ENCODE measurements around the gene ZMYND8.
"Not testable (repeated sequence)": the region's sequence is repeated elsewhere in the genome, so short reads cannot be mapped to it uniquely, and the experiment has no call there.

The ZMYND8 gene

DNA sequence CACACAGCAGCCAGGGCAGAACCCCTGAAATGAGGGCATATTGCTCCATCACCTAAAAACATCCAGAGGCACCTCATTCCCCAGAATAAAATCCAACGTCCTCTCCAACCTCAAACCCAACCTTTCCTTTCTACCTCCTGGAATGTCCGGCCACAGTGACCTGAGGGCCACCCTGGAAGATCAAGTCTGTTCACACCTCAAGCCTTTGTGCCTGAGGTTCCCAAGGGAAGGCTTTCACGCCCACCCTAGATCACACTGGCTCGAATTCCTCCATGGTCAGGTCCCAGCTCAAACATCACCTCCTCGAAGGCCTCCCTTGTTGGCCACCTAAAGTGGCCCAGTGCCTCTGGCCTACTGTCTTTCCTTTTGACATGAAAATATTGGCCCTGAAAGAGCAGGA, 88.9 kb downstream of the ZMYND8 start:
- Mint-ChIP-seq H3K4me1 (peaks cover 23% of the 10 kb centered on the region), H3K9me3 (no peaks in the 10 kb centered on the region), H3K4me3 (no peak overlapping the region), H3K27ac (peak overlapping the region in 1 of 2 donors; percentile 37), H3K27me3 (no peaks in the 10 kb centered on the region)
- DNase-seq (no peak), ATAC-seq (no peak)

DNA sequence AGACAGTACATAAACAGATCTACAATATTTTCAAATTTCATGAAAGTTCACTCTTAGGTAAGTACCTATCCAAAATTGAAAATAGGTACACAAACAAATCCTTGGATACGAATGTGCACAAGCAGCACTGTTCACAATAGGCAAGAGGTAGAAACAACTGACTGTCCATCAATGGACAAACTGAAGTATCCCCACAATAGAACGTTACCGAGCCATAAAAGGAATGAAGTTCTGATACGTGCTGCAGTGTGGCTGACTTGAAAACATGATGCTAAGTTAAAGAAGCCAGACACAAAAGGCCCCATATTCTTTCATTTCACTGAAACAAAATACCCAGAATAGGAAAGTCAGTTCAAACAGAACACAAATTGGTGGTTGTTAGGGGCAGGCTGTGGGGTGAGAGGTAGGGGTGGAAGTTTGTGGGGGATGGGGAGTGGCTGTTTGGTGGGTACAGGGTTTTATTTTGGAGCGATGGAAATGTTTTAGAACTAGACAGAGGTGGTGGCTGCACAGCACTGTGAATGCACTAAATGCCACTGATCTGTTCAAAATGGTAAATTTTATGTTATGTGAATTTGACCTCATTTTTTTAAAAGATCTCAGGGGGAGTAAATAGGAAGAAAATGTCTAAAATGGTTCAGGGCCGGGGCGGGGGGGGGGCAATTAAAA, 89.5 kb downstream of the ZMYND8 start:
- no peaks in the 10 kb centered on the region for H3K9me3 Mint-ChIP-seq
- ATAC-seq (no peak), DNase-seq (no peak)
- no peaks in the 10 kb centered on the region for H3K27me3 Mint-ChIP-seq
- H3K4me1 Mint-ChIP-seq = peaks cover 17% of the 10 kb centered on the region
- peak overlapping the region; percentile 13 to 37 for H3K27ac Mint-ChIP-seq
- H3K4me3 Mint-ChIP-seq = no peak overlapping the region

DNA sequence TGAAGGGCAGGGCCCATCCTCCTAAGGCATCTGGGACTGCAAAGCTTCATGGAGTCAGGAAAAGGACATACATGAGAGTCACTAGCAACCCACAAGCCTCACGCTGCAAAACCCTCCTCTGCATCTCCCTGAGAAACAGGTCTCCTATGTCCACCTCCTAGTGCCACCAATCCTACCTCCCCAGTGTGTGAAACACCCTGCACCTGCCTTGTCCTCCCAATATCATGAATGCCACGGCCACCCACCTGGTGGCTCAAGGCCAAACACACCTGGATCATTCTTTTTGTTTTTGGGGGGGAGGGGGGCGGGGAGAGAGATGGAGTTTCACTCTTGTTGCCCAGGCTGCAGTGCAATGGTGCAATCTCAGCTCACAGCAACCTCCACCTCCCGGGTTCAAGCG, 90.5 kb downstream of the ZMYND8 start:
- ATAC-seq (no peak), DNase-seq (no peak)
- Mint-ChIP-seq H3K9me3 (no peaks in the 10 kb centered on the region), H3K4me1 (peaks cover 17% of the 10 kb centered on the region), H3K4me3 (no peak overlapping the region), H3K27me3 (no peaks in the 10 kb centered on the region), H3K27ac (peak overlapping the region in 1 of 2 donors; percentile 5)

DNA sequence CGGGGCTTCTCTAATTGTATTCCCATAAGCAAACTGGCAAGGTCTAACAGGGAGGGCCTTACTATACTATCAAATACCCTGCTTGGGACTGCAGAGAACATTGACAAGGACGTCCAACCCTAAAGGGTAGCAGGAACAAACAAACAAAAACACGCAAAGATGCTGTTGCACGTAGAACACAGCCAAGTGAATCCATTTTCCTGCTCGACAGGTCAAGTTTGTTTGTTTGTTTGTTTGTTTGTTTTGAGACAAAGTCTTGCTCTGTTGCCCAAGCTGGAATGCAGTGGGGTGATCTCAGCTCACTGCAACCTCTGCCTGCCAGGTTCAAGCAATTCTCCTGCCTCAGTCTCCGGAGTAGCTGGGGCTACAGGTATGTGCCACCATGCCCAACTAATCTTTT, 91.3 kb downstream of the ZMYND8 start:
- no peak overlapping the region for H3K27ac Mint-ChIP-seq
- H3K4me3 Mint-ChIP-seq = no peak overlapping the region
- H3K4me1 Mint-ChIP-seq = peaks cover 20% of the 10 kb centered on the region
- ATAC-seq (no peak), DNase-seq (no peak)
- no peaks in the 10 kb centered on the region for H3K9me3 Mint-ChIP-seq
- H3K27me3 Mint-ChIP-seq = no peaks in the 10 kb centered on the region

DNA sequence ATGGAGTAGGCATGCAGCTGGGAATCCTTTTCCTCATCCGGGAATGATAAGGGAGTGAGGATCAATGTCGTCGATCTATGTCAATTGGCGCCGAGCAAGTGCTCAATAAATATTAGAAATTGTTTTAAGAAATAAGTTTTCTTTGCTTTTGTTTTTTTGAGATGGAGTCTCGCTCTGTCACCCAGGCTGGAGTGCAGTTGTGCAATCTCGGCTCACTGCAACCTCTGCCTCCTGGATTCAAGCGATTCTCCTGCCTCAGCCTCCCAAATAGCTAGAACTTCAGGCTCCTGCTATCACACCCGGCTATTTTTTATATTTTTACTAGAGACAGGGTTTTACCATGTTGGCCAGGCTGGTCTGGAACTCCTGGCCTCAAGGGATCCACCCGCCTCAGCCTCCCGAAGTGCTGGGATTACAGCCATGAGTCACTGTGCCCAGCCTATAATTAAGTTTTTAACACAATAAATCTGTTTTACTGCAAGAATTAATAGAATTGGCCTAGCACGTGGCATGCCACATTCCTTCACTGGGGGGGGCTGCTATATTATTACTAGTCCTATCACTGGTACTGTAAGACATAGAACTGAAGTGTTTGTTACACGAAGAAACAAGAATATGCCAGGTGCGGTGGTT, 92.2 kb downstream of the ZMYND8 start:
- H3K9me3 Mint-ChIP-seq, H3K27me3 Mint-ChIP-seq, ATAC-seq, H3K4me3 Mint-ChIP-seq, DNase-seq: not testable (repeated sequence)
- Mint-ChIP-seq H3K4me1 (peaks cover 29% of the 10 kb centered on the region), H3K27ac (peak overlapping the region in 1 of 2 donors; percentile 46)

DNA sequence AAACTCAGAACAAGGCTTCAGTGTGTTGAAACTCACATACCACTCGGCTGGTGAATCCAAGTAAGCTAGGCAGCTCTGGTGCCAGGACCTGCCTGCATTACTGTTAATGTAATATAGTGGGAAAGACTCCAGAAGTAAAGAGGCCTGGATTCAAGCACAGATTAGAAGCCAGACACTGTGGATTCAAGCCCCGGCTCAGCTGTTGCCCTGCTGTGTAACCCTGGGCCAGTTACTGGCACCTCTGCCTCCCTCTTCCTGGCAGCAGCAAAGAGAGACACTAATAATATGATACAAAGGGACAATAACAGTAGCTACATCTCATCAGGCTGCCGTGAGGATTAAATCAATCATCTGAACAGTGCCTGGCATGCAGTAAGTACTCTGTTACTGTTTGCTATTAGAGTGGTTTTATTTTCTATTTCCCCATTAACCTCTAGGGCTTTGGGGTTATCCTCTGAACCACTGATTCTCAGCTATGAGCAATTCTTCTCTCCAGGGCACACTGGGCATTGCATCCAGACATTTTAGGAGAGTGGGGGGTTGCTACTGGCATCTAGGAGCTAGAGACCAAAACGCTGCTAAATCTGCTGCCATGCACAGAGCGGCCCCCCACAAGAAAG, 92.9 kb downstream of the ZMYND8 start:
- ATAC-seq = no peak
- DNase-seq = no peak
- H3K27me3 Mint-ChIP-seq = no peaks in the 10 kb centered on the region
- peak overlapping the region in 1 of 2 donors; percentile 61 for H3K27ac Mint-ChIP-seq
- no peak overlapping the region for H3K4me3 Mint-ChIP-seq
- H3K4me1 Mint-ChIP-seq = peaks cover 36% of the 10 kb centered on the region
- H3K9me3 Mint-ChIP-seq = no peaks in the 10 kb centered on the region

DNA sequence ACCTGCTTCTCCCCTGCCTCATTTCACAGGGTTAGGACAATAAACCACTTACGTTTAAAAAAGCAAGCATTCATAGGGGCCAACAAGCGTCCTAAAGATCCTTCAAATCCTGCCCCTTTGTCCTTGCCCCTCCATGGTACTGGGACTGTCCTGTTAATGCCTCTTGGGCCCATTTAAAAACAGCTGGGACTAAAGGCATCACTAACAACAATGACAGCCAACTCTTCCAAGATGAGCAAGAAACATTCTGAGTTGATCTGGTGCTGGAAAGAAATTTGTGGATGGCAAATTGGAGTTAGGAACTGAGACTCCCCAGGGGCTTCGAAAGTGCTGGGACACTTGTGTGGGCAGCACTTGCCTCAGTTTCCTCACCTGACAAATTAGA, 93.4 kb downstream of the ZMYND8 start:
- H3K4me3 Mint-ChIP-seq = no peak overlapping the region
- no peaks in the 10 kb centered on the region for H3K27me3 Mint-ChIP-seq
- ATAC-seq (no peak), DNase-seq (no peak)
- peaks cover 41% of the 10 kb centered on the region for H3K4me1 Mint-ChIP-seq
- H3K9me3 Mint-ChIP-seq = no peaks in the 10 kb centered on the region
- no peak overlapping the region for H3K27ac Mint-ChIP-seq

DNA sequence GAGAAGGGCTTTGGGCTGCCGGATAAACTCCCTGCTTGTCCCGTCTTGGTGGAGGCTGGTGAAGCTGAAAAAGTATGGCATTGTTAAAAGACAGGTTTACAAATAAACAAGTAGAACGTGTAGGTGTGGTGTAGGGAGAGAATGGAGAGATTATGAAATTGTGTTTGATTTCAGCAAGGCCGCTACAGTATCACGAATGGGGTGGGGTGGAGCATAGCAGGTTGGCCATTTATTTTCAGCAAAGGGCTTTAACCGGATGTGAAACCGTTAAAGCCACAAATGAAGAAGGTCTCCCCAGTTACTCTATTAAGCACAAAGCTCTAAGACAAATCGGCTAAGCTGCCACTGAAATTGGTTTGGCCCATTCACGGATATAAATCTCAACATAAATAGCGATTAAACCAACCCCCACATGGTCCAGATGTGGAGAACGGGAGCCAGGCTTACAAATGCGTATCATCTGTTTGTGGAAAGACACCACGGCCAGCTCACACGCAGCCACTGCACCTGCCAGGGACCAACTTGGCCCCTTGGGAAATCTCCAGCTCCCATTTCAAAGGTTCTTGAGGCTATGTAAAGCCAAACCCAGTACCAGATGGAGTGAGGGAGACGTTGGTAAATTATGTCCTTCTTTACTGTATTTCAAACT, 94.0 kb downstream of the ZMYND8 start:
- Mint-ChIP-seq H3K4me3 (no peak overlapping the region), H3K9me3 (no peaks in the 10 kb centered on the region), H3K27me3 (no peaks in the 10 kb centered on the region), H3K27ac (no peak overlapping the region), H3K4me1 (peaks cover 37% of the 10 kb centered on the region)
- DNase-seq (no peak), ATAC-seq (no peak)

DNA sequence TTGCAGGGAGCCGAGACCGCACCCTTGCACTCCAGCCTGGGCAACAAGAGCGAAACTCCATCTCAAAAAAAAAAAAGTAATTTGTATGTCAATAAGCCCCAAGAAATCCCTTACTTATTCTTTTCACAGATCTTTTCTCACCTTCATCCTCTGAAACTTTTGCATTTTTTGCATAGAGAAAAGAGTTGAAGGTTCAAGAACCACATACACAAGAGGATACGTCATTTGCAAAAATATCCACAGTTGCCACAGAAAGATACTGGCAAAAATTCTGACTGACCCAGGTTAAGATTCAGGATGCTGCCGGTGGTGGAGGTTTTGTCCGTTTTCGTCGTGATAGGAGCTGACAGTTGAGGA, 94.5 kb downstream of the ZMYND8 start:
- Mint-ChIP-seq H3K4me1 (peaks cover 32% of the 10 kb centered on the region), H3K4me3 (no peak overlapping the region), H3K9me3 (no peaks in the 10 kb centered on the region), H3K27ac (no peak overlapping the region), H3K27me3 (no peaks in the 10 kb centered on the region)
- DNase-seq (no peak), ATAC-seq (no peak)

DNA sequence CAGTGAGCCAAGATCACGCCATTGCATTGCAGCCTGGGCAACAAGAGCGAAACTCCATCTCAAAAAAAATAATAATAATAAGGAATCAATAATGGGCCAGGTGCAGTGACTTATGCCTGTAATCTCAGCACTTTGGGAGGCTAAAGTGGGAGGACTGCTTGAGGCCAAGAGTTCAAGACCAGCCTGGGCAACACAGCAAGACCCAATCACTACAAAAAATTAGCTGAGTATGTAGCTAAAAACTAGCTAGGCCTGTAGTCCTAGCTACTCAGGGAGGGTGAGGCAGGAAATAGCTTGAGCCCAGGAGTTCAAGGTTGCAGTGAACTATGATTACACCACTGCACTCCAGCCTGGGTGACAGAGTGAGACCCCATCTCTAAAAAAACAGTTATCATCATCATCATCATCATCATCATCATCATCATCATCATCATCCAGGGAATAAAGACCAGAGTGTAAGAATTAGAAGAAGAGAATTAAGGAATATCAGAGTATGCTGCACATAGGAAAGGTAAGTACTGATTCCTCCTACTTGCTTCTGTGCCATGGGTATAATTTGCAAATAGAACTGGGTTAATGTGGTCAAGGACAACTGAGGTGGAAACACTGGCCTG, 95.2 kb downstream of the ZMYND8 start:
- H3K27ac Mint-ChIP-seq, H3K9me3 Mint-ChIP-seq, DNase-seq, ATAC-seq, H3K27me3 Mint-ChIP-seq, H3K4me3 Mint-ChIP-seq: not testable (repeated sequence)
- peaks cover 24% of the 10 kb centered on the region for H3K4me1 Mint-ChIP-seq

DNA sequence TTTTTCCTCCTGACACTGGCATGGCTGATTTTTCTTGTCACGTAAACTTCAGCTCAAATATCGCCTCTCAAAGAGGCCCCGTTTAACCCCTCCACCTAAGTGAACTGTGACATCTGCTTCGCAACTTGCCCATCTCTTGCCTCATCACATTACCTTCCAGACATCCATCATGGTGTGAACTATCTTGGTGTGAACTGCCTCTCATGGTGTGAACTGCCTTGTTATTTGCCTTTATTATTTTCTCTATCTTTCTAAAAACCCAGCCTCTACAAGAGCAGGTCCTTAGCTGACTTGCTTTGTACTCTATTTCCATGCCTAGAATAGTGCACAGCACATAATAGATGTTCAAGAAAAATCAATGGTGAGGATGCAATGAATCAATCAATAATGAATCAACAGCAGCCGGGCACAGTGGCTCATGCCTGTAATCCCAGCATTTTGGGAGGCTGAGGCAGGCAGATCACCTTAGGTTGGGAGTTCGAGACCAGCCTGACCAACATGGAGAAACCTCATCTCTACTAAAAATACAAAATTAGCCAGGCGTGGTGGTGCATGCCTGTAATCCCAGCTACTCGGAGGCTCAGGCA, 95.9 kb downstream of the ZMYND8 start:
- Mint-ChIP-seq H3K27ac (peak overlapping the region; percentile 75 to 90), H3K4me1 (peaks cover 24% of the 10 kb centered on the region)
- not testable (repeated sequence) for ATAC-seq, H3K4me3 Mint-ChIP-seq, H3K9me3 Mint-ChIP-seq, DNase-seq, H3K27me3 Mint-ChIP-seq

DNA sequence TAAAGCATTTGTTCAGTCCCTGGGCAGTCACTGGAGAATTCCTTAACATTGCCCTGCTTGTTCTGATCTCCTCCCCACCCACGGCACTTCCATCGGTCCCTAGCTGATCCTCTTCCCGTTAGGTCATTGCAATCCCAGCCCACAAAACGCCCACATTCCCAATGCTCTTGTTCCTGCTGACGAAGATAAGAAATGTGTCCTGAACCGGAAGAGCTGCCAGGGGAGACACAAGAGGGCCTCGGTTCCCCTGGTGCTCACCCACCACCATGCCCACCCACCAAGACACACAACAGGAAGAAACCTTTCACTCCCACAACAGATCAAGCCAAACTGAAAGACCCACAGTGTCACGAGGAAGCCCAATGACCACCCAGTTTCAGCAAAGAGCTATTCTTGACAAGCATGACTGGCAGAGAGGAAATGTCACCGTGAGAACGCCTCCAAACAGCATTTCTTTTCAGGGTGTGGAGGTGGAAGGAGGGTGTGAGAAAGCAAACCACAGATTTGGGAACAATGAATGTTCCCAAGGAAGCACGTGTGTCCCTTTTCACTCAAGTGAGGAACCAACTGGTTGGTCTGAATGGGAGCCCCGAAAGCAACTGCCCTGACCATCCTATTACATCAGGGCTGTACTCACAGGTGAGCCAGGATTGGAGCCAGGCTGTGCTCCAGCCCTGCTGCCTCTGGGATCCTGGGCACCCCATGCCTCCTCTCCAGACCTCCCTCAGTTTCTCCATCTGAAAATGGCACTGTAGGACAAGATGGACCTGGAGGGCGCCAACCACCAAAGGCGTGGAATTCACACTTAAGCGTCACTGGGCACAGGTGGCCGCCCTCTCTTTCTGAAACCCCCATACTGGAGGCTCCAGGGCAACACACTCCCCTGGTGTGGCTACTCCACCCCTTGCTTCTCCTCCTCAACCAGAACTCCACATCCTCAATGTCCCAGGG, 97.5 kb downstream of the ZMYND8 start:
- H3K27ac Mint-ChIP-seq = peak overlapping the region; percentile 86 to 92
- H3K4me1 Mint-ChIP-seq = peaks cover 24% of the 10 kb centered on the region
- ATAC-seq (no peak), DNase-seq (no peak)
- no peak overlapping the region for H3K4me3 Mint-ChIP-seq
- no peaks in the 10 kb centered on the region for H3K27me3 Mint-ChIP-seq
- no peaks in the 10 kb centered on the region for H3K9me3 Mint-ChIP-seq

DNA sequence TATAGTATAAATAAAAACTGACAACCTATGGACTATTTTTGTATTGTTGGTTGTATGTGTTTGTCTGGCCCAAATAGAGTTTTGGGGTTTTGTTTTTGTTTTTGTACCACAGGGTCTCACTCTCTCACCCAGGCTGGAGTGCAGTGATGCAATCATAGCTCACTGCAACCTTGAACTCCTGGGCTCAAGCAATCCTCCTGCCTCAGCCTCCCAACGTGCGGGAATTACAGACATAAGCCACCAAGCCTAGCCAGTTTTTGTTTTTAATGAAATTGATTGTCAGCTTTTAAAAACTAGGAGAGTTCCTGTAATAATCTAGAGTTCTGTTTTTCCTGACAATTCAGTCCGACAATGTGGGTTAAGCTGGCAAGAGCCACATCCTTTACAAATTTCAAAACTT, 98.7 kb downstream of the ZMYND8 start:
- no peak overlapping the region for H3K4me3 Mint-ChIP-seq
- no peaks in the 10 kb centered on the region for H3K9me3 Mint-ChIP-seq
- H3K4me1 Mint-ChIP-seq = peaks cover 24% of the 10 kb centered on the region
- H3K27ac Mint-ChIP-seq = peak overlapping the region in 1 of 2 donors; percentile 72
- DNase-seq (no peak), ATAC-seq (no peak)
- H3K27me3 Mint-ChIP-seq = no peaks in the 10 kb centered on the region

DNA sequence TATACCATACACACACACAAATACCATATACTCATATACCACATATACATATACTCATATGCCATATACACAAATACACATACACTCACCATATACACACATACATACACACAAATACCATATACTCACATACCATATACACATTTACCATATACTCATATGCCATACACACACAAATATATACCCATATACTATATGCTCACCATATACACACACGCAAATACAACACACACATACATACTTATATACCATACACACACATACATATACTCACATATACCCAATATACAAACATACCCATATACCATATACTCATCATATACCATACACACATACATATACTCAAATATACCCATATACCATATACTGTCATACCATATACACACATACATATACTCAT, 99.2 kb downstream of the ZMYND8 start:
- DNase-seq (no peak), ATAC-seq (no peak)
- Mint-ChIP-seq H3K9me3 (no peaks in the 10 kb centered on the region), H3K27me3 (no peaks in the 10 kb centered on the region), H3K4me1 (peaks cover 24% of the 10 kb centered on the region), H3K4me3 (no peak overlapping the region), H3K27ac (peak overlapping the region in 1 of 2 donors; percentile 9)
